ENCODE data around the gene SASS6.

Gene SASS6, protein sequence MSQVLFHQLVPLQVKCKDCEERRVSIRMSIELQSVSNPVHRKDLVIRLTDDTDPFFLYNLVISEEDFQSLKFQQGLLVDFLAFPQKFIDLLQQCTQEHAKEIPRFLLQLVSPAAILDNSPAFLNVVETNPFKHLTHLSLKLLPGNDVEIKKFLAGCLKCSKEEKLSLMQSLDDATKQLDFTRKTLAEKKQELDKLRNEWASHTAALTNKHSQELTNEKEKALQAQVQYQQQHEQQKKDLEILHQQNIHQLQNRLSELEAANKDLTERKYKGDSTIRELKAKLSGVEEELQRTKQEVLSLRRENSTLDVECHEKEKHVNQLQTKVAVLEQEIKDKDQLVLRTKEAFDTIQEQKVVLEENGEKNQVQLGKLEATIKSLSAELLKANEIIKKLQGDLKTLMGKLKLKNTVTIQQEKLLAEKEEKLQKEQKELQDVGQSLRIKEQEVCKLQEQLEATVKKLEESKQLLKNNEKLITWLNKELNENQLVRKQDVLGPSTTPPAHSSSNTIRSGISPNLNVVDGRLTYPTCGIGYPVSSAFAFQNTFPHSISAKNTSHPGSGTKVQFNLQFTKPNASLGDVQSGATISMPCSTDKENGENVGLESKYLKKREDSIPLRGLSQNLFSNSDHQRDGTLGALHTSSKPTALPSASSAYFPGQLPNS

GRCh38 chr1:100132566-100133477 is at the start of gene SASS6, which contains the start of gene TRMT13:
TSS of gene SASS6 (minus strand) at chr1:100132930. CDS start at chr1:100132814, 116 bp downstream.
TSS of gene TRMT13 (plus strand) at chr1:100133163. CDS start at chr1:100133169, 6 bp downstream.
- peak; percentile 89 for DNase-seq

DNA sequence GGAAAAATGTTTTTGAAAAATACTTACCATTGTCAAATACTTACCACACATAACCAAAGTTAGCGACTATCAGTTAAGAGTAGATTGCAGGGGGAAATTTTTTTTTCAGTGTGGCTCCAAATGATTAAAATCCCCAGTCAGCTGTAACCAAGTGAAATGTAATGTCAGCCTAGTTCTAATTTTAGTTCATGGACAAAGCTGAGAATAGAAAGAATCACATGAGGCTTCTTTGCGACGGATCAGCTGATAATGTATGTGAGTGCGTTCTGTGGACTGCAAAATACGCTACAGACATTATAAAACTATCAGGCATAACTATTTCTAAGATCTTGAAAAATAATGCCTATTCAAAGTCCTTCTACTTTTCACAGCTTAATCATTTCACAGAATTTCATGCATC is 45.4 kb upstream of the SASS6 start, which contains the start of gene LRRC39:
LRRC39 (minus strand) TSS at position 166 of the 400 bp plus-strand sequence. CDS start 9,740 bp downstream, outside the sequence.
- no peak for DNase-seq

DNA sequence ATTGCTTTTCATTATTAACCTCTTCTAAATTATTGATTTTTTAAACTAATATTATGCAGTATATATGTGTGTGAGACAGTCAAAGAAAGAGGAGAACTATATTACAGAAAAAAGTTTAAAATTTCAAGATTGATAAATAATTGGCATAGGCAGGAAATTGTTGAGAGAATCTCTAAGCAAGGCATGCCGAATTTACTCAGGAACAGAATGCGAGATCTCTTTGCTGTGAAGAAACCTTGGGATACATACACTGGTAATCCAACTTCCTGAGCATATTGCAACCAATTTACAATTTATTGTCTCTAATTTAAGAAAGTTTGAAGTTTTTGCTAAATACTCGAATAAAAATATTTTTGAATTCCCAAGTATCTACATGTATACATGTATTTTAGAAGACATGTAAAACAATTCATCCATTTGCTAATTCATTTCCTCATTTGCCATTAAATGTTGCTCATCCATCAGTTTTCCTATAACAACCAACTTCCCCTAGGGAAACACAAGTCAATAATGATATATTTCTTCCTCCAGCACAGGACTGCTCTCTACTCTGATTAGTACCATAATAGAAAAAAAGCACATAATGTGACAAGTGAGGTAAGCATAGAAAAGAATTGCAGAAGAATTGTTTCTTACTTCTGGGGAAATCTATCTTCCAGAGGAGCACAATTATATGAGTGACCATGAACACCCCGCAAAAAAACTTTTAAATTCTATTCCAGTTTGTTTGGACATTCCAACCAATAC is 44.7 kb upstream of the SASS6 start:
- DNase-seq: no peak

DNA sequence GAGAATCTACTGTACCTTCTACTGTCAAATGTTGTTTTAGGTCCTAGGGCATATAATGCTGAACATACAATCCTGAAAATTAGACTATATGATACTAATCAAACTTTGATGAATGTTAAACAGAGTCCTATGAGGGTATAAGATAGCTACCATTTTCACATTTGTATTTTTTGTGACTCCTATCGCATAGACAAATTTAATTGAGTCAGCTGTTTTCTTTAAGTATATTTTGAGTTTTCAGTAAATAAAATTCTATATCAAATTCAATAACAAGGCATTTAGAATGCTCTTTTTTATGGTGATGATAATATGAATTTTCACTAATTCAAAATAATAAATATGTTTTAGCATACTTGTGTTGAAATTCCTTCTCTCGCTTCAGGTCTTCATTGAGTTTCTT is 35.3 kb upstream of the SASS6 start:
- no peak for DNase-seq

DNA sequence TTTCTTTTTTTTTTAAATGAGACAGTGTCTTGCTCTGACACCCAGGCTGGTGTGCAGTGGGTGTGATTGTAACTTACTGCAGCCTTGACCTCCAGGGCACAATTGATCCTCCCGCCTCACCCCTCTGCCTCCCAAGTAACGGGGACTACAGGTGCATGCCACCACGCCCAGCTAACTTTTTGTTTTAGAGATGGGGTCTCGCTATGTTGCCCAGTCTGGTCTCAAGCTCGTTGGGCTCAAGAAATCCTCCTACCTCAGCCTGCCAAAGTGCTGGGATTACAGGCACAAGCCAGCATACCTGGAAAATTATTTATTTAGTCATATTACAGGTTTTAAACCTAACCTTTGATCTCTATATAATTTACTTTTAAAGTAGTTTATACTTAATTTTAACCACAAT is 32.0 kb upstream of the SASS6 start:
- no peak for DNase-seq

DNA sequence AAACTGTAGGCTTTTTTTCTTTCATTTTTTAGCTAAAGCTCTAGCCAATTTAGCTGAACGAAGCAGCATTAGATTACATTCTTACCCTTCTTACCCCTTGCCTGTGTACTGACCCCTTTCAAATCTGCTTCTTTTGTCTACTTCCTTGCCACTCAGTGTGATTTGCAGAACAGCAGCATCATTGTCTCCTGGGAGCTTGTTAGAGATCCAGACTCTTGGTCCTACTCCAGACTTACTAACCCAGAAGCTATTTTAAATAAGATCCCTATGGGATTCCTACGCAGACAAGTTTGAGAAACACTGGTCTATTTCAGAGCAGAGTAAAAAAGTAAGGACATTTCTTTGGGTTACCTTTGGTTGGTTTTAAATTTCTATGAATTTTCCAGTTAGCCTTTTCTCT is 31.5 kb upstream of the SASS6 start:
- DNase-seq: no peak

GRCh38 chr1:100162881-100163280 is 30.2 kb upstream of the SASS6 start:
- no peak for DNase-seq

GRCh38 chr1:100152271-100152670 is 19.5 kb upstream of the SASS6 start:
- DNase-seq: no peak

- DNase-seq: no peak
Observed at GRCh38 chr1:100151679-100152078, 18.9 kb upstream of the SASS6 start.

DNA sequence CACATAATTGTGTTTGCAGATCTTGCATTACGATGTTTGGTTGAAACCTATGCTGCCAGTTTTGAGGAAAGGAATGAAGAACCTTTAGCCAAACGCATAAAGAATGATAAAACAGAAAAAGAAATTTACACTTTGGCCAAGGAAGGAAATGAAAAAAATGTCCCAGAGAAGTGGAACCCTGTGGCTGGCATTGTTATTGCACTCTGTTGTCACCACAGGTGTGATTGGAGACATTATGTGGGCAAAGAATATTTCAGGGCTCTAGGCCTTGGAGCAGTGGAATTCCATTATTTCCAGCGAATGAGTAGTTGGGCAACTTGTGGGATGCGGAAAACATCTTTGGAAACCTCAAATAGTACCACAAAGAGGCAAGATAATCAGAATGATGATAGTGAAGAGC is 15.1 kb upstream of the SASS6 start:
- no peak for DNase-seq

DNA sequence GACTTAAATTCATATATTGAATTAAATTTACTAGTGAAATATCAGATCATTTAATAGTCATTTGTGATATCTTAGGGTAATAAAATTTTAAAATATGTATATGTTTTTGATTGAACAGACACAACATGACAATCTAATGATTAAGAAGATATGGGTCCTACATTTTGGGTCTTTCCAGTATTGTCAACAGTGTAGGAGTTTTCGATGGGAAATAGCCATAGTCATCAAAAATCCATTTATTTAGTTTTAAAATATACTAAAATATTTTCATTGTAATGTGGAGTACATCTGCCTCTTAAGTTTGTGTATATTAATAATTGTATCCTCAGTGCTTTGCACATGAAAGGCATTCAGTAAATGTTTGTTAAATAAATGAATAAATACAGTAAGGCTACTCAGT is 14.2 kb upstream of the SASS6 start:
- no peak for DNase-seq

DNA sequence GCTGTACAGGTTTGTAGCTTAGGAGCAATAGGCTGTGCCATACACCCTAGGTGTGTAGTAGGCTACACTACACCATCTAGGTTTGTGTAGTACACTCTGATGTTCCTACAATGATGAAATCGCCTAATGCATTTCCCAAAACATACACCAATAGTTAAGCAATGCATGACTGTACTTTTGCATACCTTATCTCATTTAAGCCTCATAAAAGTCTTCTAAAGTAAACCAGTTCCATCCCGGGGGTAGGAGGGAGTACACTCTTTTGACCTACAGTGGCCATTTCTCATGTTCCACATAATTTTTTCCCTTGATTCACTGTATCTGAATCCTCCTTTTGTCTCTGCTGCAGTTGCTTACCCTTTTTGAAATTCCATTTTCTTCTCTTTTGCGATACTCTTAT is 12.4 kb upstream of the SASS6 start:
- DNase-seq: no peak

- no peak for DNase-seq
Observed at GRCh38 chr1:100142343-100142742, 9.6 kb upstream of the SASS6 start.

DNA sequence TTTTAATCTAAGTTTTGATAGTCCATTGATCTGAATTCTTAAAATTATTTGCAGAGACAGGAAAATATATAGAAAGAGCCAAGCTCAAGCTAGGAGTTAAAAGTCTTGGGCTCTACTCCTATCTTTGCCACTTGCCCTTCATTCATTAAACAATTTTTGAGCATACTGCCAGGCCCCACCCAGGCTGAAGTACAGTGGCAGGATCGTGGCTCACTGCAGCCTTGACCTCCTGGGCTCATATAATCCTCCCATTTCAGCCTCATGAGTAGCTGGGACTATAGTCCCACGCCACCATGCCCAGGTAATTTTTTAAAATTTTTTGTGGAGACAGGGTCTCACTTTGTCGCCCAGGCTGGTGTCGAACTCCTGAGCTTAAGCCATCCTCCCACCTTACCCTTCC is 8.5 kb upstream of the SASS6 start:
- no peak for DNase-seq

DNA sequence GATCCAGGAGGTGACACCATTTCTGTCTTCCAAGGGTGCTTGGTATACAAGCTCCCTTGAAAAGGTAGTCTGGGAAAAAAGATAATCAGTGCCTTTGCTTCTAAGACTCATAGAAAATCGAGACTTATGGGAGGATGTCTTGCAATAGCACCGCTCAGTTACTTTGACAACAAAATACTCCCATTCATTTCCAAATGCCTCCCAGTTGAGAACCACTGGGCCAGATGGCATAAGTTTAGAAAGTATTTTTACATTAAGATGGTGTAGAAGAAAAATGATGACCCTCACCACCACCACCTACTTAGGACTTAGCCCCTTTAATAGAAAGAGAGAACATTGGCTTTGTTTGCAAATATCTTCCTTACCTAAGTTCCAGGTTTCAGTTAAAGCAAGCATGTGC is 4.9 kb upstream of the SASS6 start:
- no peak for DNase-seq

DNA sequence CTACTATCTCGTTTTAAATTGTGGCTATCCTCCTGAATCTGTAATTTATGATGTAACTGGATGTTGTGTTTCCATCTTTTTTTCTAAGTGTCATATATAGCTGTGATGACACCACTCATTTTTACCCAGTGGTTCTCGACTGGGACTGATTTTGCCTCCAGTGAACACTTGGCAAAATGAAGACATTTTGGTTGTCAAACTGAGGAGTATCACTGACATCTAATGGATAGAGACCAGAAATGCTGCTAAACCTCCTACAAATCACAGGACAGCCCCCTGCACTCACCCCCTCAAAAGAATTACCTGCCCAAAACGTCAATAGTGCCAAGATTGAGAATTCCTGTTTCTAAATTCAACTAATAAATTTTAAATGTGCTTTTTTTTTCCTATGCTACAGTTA is 2.1 kb upstream of the SASS6 start:
- no peak for DNase-seq

- DNase-seq: no peak
Observed at GRCh38 chr1:100131623-100132022, 1.1 kb downstream of the SASS6 start.

DNA sequence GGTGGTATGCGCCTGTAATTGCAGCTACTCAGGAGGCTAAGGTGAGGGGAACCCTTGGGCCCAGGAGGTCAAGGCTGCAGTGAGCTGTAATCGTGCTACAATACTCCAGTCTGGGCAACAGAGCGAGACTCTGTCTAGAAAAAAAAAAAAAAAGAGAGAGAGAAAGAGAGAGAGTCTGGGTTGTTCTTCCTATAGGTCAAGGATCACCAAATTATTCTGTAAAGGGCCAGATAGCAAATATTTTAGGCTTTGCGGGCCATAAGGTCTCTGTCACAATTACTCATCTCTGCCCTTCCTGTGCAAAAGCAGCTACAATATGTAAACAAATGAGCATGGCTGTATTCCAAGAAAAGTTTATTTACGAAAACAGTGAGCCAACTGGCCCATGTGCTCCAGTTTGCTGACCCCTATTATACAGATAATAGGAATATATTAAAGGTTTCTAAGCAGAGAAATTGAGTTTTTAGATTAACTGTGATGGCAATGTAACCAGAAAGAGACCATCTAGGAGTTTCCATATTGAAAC is 2.1 kb downstream of the SASS6 start:
- DNase-seq: no peak

DNA sequence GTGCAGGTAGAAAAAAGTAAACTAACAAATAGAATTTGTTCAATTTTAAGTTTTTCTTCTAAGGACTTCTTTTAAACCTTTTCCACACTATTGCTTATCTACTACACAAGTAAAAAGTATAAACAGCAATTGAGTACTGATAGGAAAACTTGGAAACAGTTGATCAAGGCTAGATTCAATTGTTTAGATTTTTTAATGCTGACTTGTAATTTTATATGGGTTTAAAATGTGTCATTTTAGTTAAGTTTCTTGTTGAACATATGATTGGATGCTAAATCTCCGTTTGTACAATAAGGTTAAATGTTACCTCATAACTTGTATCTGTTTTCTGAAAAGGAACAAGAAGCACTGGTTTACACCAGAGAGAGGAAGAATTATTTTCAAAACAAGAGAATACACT is 5.5 kb downstream of the SASS6 start:
- no peak for DNase-seq

- DNase-seq: no peak
Observed at GRCh38 chr1:100122177-100122576, 10.6 kb downstream of the SASS6 start.

GRCh38 chr1:100115524-100115923 is 17.2 kb downstream of the SASS6 start:
- no peak for DNase-seq

DNA sequence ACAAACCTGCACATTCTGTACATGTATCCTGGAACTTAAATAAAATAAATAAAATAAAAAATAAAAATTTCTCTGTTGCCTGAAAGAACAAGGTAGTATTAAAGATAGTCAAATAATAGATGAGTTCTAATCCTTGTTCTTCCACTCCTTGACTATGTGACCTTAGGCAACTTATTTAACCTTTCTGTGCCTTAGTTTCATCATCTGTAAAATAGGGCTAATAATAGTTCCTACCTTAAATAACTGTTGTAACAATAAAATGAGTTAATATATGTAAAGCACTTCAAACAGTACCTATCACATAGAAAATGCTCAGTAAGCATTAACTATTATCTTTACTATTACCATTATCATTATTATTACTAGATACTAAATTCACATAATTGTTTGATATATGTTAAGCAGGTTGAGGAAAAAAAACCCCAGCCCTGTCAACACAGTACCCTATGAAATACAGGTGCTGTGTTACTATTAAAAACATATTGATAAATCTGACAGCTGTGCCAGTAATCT is 23.1 kb downstream of the SASS6 start:
- no peak for DNase-seq

Measured in activated CD4-positive, CD25-positive, alpha-beta regulatory T cell treated with anti-CD3 and anti-CD28 coated beads, Interleukin-2, amount 50 U/mL, for 72 hours (primary cell).